Spleen (tissue), 7 donors: ENCODE results near the gene SULT2B1.

Experiments
- CTCF ChIP-seq, 11 experiments: fragments of 200-600 bp in 7 of 11; fragments of 450-650 bp in 4 of 11; sonication (generic) in 4 of 11; IDR thresholded peaks in 8 of 11; conservative IDR thresholded peaks in 3 of 11; 1 replicate in 7 of 11; 2 replicates in 4 of 11; pipeline versions ENCODE4 v1.4.0 to v1.8.0; 2016 to 2021; ENCODE audit warnings: antibody characterized with exemption in 11 of 11, inconsistent platforms in 4 of 11, mild to moderate bottlenecking in 1 of 11
- POLR2A ChIP-seq, 3 donors: fragments of 450-650 bp; IDR thresholded peaks; one replicate each; pipeline ENCODE4 v1.5.1; 2017; ENCODE audit warnings: antibody characterized with exemption in 3 of 3, mild to moderate bottlenecking in 1 of 3
- donor health status: DM: no; HTN: no; CAD: no; lungs with moderate emphysema.
- donor health status: DM: no; HTN: no; CAD: no.
- donor health status: DM: no; HTN: no; CAD: no.

GRCh38 chr19:48641850-48642249 is 89.9 kb downstream of the SULT2B1 start:
- TF ChIP-seq CTCF (IDR thresholded peaks at IDR 0.05 in 8 of 11, conservative IDR thresholded peaks at IDR 0.05 in 3 of 11) (no peak), POLR2A (IDR thresholded peaks at IDR 0.05) (no peak)
